OCI-LY1 (cell line): Measurements from ENCODE around the gene OR2T8.

Experiments
- CTCF ChIP-seq: fragments of 200-600 bp; sonication (generic), shearing (Covaris generic); IDR thresholded peaks from 2 replicates; pipeline ENCODE4 v1.5.1; 2017; ENCODE audit warnings: mild to moderate bottlenecking, antibody characterized with exemption, low read length, moderate library complexity, mixed read lengths
- EZH2 ChIP-seq: fragments of 200-600 bp; sonication (generic), shearing (Covaris generic); IDR thresholded peaks from 2 replicates; pipeline ENCODE4 v1.8.0; 2017; ENCODE audit warnings: borderline replicate concordance, mixed run types, mild to moderate bottlenecking, antibody characterized with exemption, low read length, moderate library complexity, mixed read lengths

DNA sequence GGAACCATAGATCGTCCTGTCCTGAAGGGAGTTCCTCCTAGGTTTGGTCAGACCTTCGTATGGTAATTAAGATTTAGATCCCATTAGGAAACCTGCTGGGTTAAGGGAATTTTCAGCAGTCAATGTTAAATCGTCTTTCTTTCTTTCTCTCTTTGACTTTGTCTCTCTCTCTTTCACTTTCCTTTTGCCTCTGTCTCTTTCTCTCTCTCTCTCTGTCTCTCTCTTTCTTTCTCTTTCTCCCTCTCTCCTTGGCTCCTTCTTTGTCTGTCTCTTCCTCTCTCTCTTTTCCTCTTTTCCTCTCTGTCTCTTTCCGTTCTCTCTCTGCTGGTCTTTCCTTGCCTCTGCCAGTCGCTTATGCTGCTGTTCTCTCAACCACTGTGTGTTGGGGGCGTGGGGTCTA, 15.9 kb upstream of the OR2T8 start:
- no peak for TF ChIP-seq CTCF
- no peak for TF ChIP-seq EZH2
